Osteoblast (primary cell): ENCODE results near the gene PACSIN2. TPM values are rescaled to one million over a fixed set of nuclear protein-coding genes. Genes with fewer than 3 reads are reported as not detected.

Source experiments
- DNase-seq: peaks from one replicate; pipeline ENCODE4 v3.0.0; 2011; ENCODE audit warnings: low spot score, mixed read lengths; ENCODE audit not compliant: insufficient read length; ENCODE audit errors: missing footprints
- H2AFZ ChIP-seq: 2 replicates; pipeline ENCODE4 v1.6.0; 2011; ENCODE audit warnings: mild to moderate bottlenecking, low read length
- H3K27ac ChIP-seq: 2 replicates; pipeline ENCODE4 v1.5.1; 2011; ENCODE audit warnings: mild to moderate bottlenecking, low read depth, low read length, moderate library complexity
- H3K27me3 ChIP-seq: 2 replicates; pipeline ENCODE4 v1.6.0; 2012; ENCODE audit warnings: mild to moderate bottlenecking, control low read depth, inconsistent platforms, low read length, moderate library complexity; ENCODE audit not compliant: insufficient read depth
- H3K36me3 ChIP-seq: 2 replicates; pipeline ENCODE4 v1.5.1; 2011; ENCODE audit warnings: mild to moderate bottlenecking, low read length, control low read depth, moderate library complexity; ENCODE audit not compliant: insufficient read depth
- H3K4me1 ChIP-seq: 2 replicates; pipeline ENCODE4 v1.5.1; 2011; ENCODE audit warnings: mild to moderate bottlenecking, low read length, control low read depth, moderate library complexity; ENCODE audit not compliant: insufficient read depth
- H3K4me2 ChIP-seq: 2 replicates; pipeline ENCODE4 v1.6.0; 2011; ENCODE audit warnings: mild to moderate bottlenecking, low read length; ENCODE audit not compliant: insufficient read depth
- H3K4me3 ChIP-seq: fragments of 200-600 bp; sonication (generic); 3 replicates; pipeline ENCODE4 v1.5.1; 2012; ENCODE audit warnings: mild to moderate bottlenecking, low read length, inconsistent platforms; ENCODE audit not compliant: insufficient read depth
- H3K79me2 ChIP-seq: 2 replicates; pipeline ENCODE4 v1.6.0; 2012; ENCODE audit warnings: mild to moderate bottlenecking, low read length, control low read depth, inconsistent platforms; ENCODE audit not compliant: insufficient read depth
- H3K9me3 ChIP-seq: 2 replicates; pipeline ENCODE4 v1.5.1; 2011; ENCODE audit warnings: low read depth, low read length, control low read depth
- H4K20me1 ChIP-seq: 2 replicates; pipeline ENCODE4 v1.6.0; 2012; ENCODE audit warnings: mild to moderate bottlenecking, low read length, control low read depth; ENCODE audit not compliant: insufficient read depth
- CTCF ChIP-seq: IDR thresholded peaks from 2 replicates; pipeline ENCODE4 v1.5.1; 2011; ENCODE audit warnings: mild to moderate bottlenecking, low read depth, low read length, moderate library complexity; ENCODE audit errors: extremely low read depth
- total RNA-seq: library from RNA; depleted of rRNA; stranded (reverse); fragments of >200 nt; gene quantifications from 2 replicates; pipeline ENCODE4 v1.2.3, GENCODE V29; 2012

Gene PACSIN2
- total RNA-seq, 1 donor, result 38.0 TPM

DNA sequence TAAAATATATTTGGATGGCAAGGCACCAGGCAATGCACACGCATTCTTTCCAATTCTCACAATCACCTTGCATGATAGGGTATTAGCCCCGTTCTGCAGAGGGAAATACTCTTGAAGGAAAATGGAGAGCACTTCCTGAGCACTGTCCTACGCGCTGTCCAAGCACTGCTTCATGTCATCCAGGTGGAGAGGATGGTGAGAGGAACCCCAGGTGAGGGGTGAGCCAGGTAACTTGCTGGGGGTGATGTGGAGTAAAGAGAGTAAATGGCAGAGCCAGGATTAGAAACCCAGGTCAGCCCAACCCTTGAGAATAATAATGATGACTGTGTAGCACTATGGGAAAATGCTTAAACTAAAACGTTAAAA is 711 bp upstream of the PACSIN2 start:
- DNase-seq, result no peak
- peak overlapping the region; percentile 83 for H3K4me3 ChIP-seq
- TF ChIP-seq CTCF, result no peak
- H3K27me3 ChIP-seq, result no peaks in the 10 kb centered on the region
- H3K36me3 ChIP-seq, result no peaks in the 10 kb centered on the region
- peaks cover 40% of the 10 kb centered on the region for H3K79me2 ChIP-seq
- no peaks in the 10 kb centered on the region for H3K9me3 ChIP-seq
- H3K4me2 ChIP-seq, result peak overlapping the region; percentile 99
- peaks cover 19% of the 10 kb centered on the region for H4K20me1 ChIP-seq
- H2AFZ ChIP-seq, result peak overlapping the region; percentile 83
- peaks cover 24% of the 10 kb centered on the region for H3K4me1 ChIP-seq
- H3K27ac ChIP-seq, result peak overlapping the region; percentile 66

GRCh38 chr22:43014316-43014868 is 557 bp downstream of the PACSIN2 start:
- H3K4me2 ChIP-seq, result peak overlapping the region; percentile 95
- no peak for TF ChIP-seq CTCF
- peaks cover 21% of the 10 kb centered on the region for H4K20me1 ChIP-seq
- H3K4me1 ChIP-seq, result peaks cover 24% of the 10 kb centered on the region
- peak overlapping the region; percentile 71 for H3K27ac ChIP-seq
- H2AFZ ChIP-seq, result no peak overlapping the region
- H3K4me3 ChIP-seq, result peak overlapping the region; percentile 83
- H3K36me3 ChIP-seq, result no peaks in the 10 kb centered on the region
- peak; percentile 91 for DNase-seq
- no peaks in the 10 kb centered on the region for H3K9me3 ChIP-seq
- H3K27me3 ChIP-seq, result no peaks in the 10 kb centered on the region
- H3K79me2 ChIP-seq, result peaks cover 53% of the 10 kb centered on the region

- H4K20me1 ChIP-seq, result peaks cover 27% of the 10 kb centered on the region
- H3K4me1 ChIP-seq, result peaks cover 31% of the 10 kb centered on the region
- no peak overlapping the region for H2AFZ ChIP-seq
- no peaks in the 10 kb centered on the region for H3K9me3 ChIP-seq
- no peak for TF ChIP-seq CTCF
- H3K36me3 ChIP-seq, result no peaks in the 10 kb centered on the region
- H3K79me2 ChIP-seq, result peaks cover 60% of the 10 kb centered on the region
- H3K27ac ChIP-seq, result peak overlapping the region; percentile 71
- peak overlapping the region; percentile 95 for H3K4me2 ChIP-seq
- H3K4me3 ChIP-seq, result peak overlapping the region; percentile 83
- no peak for DNase-seq
- H3K27me3 ChIP-seq, result no peaks in the 10 kb centered on the region
These were observed 1.3 kb downstream of the PACSIN2 start for GRCh38 chr22:43013355-43014315.

- Histone ChIP-seq H3K36me3 (no peaks in the 10 kb centered on the region), H3K79me2 (peaks cover 72% of the 10 kb centered on the region), H4K20me1 (peaks cover 32% of the 10 kb centered on the region), H3K9me3 (no peaks in the 10 kb centered on the region), H3K4me2 (no peak overlapping the region), H2AFZ (no peak overlapping the region), H3K4me3 (no peak overlapping the region), H3K4me1 (peaks cover 35% of the 10 kb centered on the region), H3K27me3 (no peaks in the 10 kb centered on the region), H3K27ac (no peak overlapping the region)
- DNase-seq, result no peak
- TF ChIP-seq CTCF, result no peak
These were observed 2.6 kb downstream of the PACSIN2 start for GRCh38 chr22:43012390-43012789.
